CD4-positive, alpha-beta memory T cell (primary cell): ENCODE results near the gene RRP15. TPM values are rescaled to one million over a fixed set of nuclear protein-coding genes. Genes with fewer than 3 reads are reported as not detected.
A peak's percentile ranks its signal among the peaks of the same experiment; 100 is the strongest.

Source experiments
- CTCF ChIA-PET: fragments of 350-600 bp; sonication (Branson Sonifier 250); formaldehyde crosslinking; loops from one replicate; lab custom pipeline; 2021; ENCODE audit warnings: inconsistent platforms; ENCODE audit not compliant: partially characterized antibody; lab: Charles Lee
- POLR2A ChIA-PET: fragments of 350-600 bp; sonication (Branson Sonifier 250); formaldehyde crosslinking; loops from one replicate; lab custom pipeline; 2021; ENCODE audit not compliant: partially characterized antibody; lab: Charles Lee
- DNase-seq, 5 donors: peaks; one replicate each; pipeline versions ENCODE4 v3.0.0 to v3.0.0-alpha.2; 2020 to 2022; ENCODE audit warnings: mixed read lengths in 1 of 5
- H3K27ac ChIP-seq: one replicate; pipeline ENCODE4 v1.7.0; 2013; ENCODE audit warnings: low read depth, low read length
- H3K27me3 ChIP-seq: 2 replicates; pipeline ENCODE4 v1.7.0; 2013; ENCODE audit warnings: mild to moderate bottlenecking, low read length, moderate library complexity; ENCODE audit not compliant: insufficient read depth
- H3K36me3 ChIP-seq: 2 replicates; pipeline ENCODE4 v1.7.0; 2013; ENCODE audit warnings: mild to moderate bottlenecking, low read length, moderate library complexity; ENCODE audit not compliant: insufficient read depth
- H3K4me1 ChIP-seq: 2 replicates; pipeline ENCODE4 v1.7.0; 2013; ENCODE audit warnings: mild to moderate bottlenecking, low read length, moderate library complexity; ENCODE audit not compliant: insufficient read depth
- H3K4me3 ChIP-seq, 2 donors: one replicate each; pipeline ENCODE4 v1.7.0; 2013; ENCODE audit warnings: low read length in 2 of 2, mild to moderate bottlenecking in 1 of 2
- H3K9me3 ChIP-seq, 2 donors: one replicate each; pipeline ENCODE4 v1.7.0; 2013; ENCODE audit warnings: low read length in 2 of 2, control low read depth in 1 of 2; ENCODE audit not compliant: control insufficient read depth in 1 of 2
- H3K27ac Mint-ChIP-seq, 7 donors: one replicate each; pipeline ENCODE4 v1.8.0; 2020 to 2021; ENCODE audit warnings: mixed read lengths in 7 of 7, mild to moderate bottlenecking in 6 of 7, inconsistent platforms in 3 of 7, moderate library complexity in 3 of 7
- H3K27me3 Mint-ChIP-seq, 2 donors: one replicate each; pipeline ENCODE4 v1.8.0; 2020 to 2021; ENCODE audit warnings: mixed read lengths in 2 of 2
- H3K36me3 Mint-ChIP-seq, 2 donors: one replicate each; pipeline ENCODE4 v1.8.0; 2020 to 2021; ENCODE audit warnings: mixed read lengths in 2 of 2, inconsistent platforms in 1 of 2, mild to moderate bottlenecking in 1 of 2
- H3K4me1 Mint-ChIP-seq, 4 donors: one replicate each; pipeline ENCODE4 v1.8.0; 2020 to 2021; ENCODE audit warnings: mixed read lengths in 4 of 4, mild to moderate bottlenecking in 1 of 4
- H3K4me3 Mint-ChIP-seq, 8 donors: one replicate each; pipeline ENCODE4 v1.8.0; 2020 to 2021; ENCODE audit warnings: mixed read lengths in 8 of 8, mild to moderate bottlenecking in 7 of 8, moderate library complexity in 6 of 8, inconsistent platforms in 3 of 8
- H3K9me3 Mint-ChIP-seq, 8 donors: one replicate each; pipeline ENCODE4 v1.8.0; 2020 to 2021; ENCODE audit warnings: mixed read lengths in 8 of 8, mild to moderate bottlenecking in 5 of 8, inconsistent platforms in 3 of 8, moderate library complexity in 1 of 8
- intact Hi-C: fragments of 100-400 bp; cut with micrococcal nuclease; formaldehyde crosslinking; loops from one replicate; pipeline ENCODE4 v1.15.1; 2023
- polyA plus RNA-seq, 2 donors: library from polyadenylated mRNA; unstranded; fragments of 300-500 nt; fragmentation: Illumina TruSeq; gene quantifications; one replicate each; pipeline ENCODE4 v1.2.3, GENCODE V29; 2021
- total RNA-seq, 2 experiments: library from RNA; stranded (reverse); gene quantifications; one replicate each; pipeline ENCODE4 v1.2.3, GENCODE V29; 2021

The RRP15 gene
- total and polyA plus RNA-seq, 4 experiments from 2014 or later = 12.8 to 20.7 (median 15.5) TPM

DNA sequence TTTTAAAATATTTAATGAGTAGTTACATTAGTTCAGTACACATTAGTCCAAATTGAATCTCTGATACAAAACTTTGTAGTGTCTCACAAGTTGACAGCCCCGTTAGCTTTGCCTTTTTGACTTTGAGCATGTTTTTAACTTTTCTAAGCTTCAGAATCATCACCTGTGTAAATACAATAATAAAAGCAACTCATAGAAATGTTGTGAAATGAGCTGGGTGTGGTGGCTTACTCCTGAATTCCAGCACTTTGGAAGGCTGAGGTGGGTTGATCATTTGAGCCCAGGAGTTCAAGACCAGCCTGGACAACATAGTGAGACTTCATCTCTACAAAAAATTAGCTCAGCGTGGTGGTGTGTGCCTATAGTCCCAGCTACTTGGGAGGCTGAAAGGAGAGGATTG, 11.1 kb downstream of the RRP15 start:
- Mint-ChIP-seq H3K27ac (peak overlapping the region in 1 of 7 donors; percentile 71), H3K27me3 (no peaks in the 10 kb centered on the region)
- POLR2A ChIA-PET = no interaction called here

DNA sequence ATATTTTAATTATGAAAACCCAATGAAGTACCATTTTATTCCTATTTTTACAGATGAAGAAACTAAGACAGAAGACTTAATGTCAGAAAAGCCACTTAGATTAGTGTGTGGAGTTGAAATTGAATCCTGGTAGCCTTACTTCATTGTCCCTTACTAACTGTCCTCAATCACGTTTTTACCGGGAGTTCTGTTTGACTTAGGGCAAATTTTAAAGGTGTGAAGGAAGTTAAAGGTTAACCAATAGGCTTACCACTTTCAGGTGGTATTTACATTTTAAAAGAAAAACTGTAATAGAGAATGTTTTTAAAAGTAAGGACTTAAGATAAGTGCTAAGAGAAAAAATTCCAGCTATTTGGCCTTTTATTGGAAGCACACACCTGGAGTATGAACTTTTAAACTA, 12.4 kb downstream of the RRP15 start:
- Histone ChIP-seq H3K9me3 (no peaks in the 10 kb centered on the region), H3K4me1 (no peaks in the 10 kb centered on the region), H3K36me3 (peaks cover 5% of the 10 kb centered on the region), H3K27me3 (no peaks in the 10 kb centered on the region), H3K4me3 (no peak overlapping the region), H3K27ac (no peak overlapping the region)
- Mint-ChIP-seq H3K27me3 (no peaks in the 10 kb centered on the region), H3K9me3 (peaks cover 0 to 1% (median 0%) of the 10 kb centered on the region in 8 donors), H3K27ac (no peak overlapping the region), H3K4me1 (peaks cover 9 to 12% (median 11%) of the 10 kb centered on the region in 4 donors), H3K36me3 (peaks cover 7 to 29% of the 10 kb centered on the region in 2 donors), H3K4me3 (no peak overlapping the region)
- no peak for DNase-seq
- ChIA-PET POLR2A (no interaction called here), CTCF (no interaction called here)
- intact Hi-C loops = no loop called here

More for the DNA sequence above, 11.1 kb downstream of the RRP15 start:
- H3K4me3 ChIP-seq = no peak overlapping the region
- Mint-ChIP-seq H3K9me3 (peaks cover 0 to 1% (median 0%) of the 10 kb centered on the region in 8 donors), H3K36me3 (peaks cover 7 to 22% of the 10 kb centered on the region in 2 donors), H3K4me1 (peaks cover 5 to 12% (median 9%) of the 10 kb centered on the region in 4 donors), H3K4me3 (no peak overlapping the region)
- DNase-seq = no peak
- intact Hi-C loops = no loop called here
- H3K36me3 ChIP-seq = peaks cover 5% of the 10 kb centered on the region
- no peaks in the 10 kb centered on the region for H3K9me3 ChIP-seq
- CTCF ChIA-PET = interaction anchor here (0.5 to 0.6 kb wide), 2 partner anchors 346 to 1380 kb away, joined by 3 read pairs; no protein-coding TSS in a partner anchor
- no peaks in the 10 kb centered on the region for H3K27me3 ChIP-seq
- H3K27ac ChIP-seq = no peak overlapping the region
- no peaks in the 10 kb centered on the region for H3K4me1 ChIP-seq

DNA sequence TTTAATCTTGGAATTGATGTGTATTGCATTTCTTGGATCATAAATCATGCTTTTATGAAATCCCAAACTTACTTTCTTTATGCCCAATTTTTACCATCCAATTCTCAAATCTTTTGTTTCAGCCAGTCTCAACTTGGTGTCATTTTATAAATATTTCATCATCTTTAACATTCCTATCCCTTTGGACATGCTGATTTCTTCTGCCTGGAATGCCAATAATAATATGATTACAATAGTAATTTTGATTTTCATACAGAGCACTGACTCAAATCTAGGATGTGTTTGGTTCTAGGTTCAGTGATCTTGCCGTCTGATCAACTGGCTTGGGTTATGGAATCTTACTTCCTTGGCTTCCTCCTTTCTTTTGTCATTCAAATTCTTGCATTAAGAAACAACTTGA, 12.8 kb downstream of the RRP15 start:
- no peak overlapping the region for H3K27ac Mint-ChIP-seq
- CTCF ChIA-PET = interaction anchor here (1.2 kb wide), 1 partner anchor 30 kb away, joined by 3 read pairs; no protein-coding TSS in a partner anchor
- no peaks in the 10 kb centered on the region for H3K27me3 Mint-ChIP-seq
- Histone ChIP-seq H3K4me1 (no peaks in the 10 kb centered on the region), H3K36me3 (peaks cover 5% of the 10 kb centered on the region), H3K27ac (no peak overlapping the region), H3K27me3 (no peaks in the 10 kb centered on the region), H3K9me3 (no peaks in the 10 kb centered on the region), H3K4me3 (no peak overlapping the region)
- H3K4me3 Mint-ChIP-seq = no peak overlapping the region
- H3K36me3 Mint-ChIP-seq = peaks cover 7 to 30% of the 10 kb centered on the region in 2 donors
- peaks cover 0 to 1% (median 0%) of the 10 kb centered on the region in 8 donors for H3K9me3 Mint-ChIP-seq
- no peak for DNase-seq
- intact Hi-C loops = no loop called here
- POLR2A ChIA-PET = no interaction called here
- peaks cover 8 to 11% (median 10%) of the 10 kb centered on the region in 4 donors for H3K4me1 Mint-ChIP-seq

DNA sequence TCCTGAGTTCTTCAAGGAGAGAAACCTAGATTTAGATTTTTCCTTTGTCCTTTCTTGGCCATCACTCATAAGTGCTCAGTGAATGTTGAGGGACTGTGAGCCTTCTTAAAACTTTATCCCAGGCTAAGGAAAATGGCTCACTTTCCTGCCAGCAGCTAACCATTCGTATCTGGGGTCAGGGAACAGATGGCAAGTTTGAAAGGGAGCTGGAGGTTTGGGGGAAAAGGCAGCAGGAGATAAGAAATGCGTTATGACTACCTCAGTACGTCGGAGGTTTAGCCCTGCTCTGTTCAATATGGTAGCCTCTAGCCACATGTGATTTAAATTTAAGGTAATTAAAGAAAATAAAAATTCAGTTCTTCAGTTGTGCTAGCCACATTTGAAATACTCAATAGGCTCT, 13.3 kb downstream of the RRP15 start:
- Histone ChIP-seq H3K4me3 (no peak overlapping the region), H3K36me3 (peaks cover 5% of the 10 kb centered on the region), H3K27ac (no peak overlapping the region), H3K9me3 (no peaks in the 10 kb centered on the region), H3K4me1 (no peaks in the 10 kb centered on the region), H3K27me3 (no peaks in the 10 kb centered on the region)
- H3K36me3 Mint-ChIP-seq = peaks cover 7 to 30% of the 10 kb centered on the region in 2 donors
- peaks cover 0 to 1% (median 0%) of the 10 kb centered on the region in 8 donors for H3K9me3 Mint-ChIP-seq
- peaks cover 8 to 11% (median 10%) of the 10 kb centered on the region in 4 donors for H3K4me1 Mint-ChIP-seq
- H3K27me3 Mint-ChIP-seq = no peaks in the 10 kb centered on the region
- no peak for DNase-seq
- H3K4me3 Mint-ChIP-seq = no peak overlapping the region
- intact Hi-C loops = no loop called here
- POLR2A ChIA-PET = no interaction called here
- CTCF ChIA-PET = interaction anchor here (1.2 kb wide), 1 partner anchor 29 kb away, joined by 3 read pairs; no protein-coding TSS in a partner anchor
- no peak overlapping the region for H3K27ac Mint-ChIP-seq

DNA sequence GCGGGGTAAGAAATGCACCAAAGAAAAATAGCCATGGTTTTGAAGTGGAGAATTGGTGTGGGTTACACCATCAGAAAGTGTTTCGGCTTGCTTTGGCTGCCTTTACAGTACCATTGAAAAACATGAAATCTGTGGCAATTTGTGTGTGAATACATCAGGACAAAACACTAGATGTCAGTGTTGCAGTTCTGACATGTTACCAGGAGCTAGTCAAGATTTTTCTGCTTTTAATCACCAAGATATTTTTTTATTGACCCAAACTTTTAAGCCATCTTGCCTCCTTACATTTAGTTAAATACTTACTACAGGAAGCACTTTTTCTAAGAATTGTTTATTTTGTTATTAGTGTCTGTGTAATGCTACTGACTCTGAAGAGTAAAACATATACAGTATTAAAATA, 14.3 kb downstream of the RRP15 start:
- Histone ChIP-seq H3K4me1 (no peaks in the 10 kb centered on the region), H3K9me3 (no peaks in the 10 kb centered on the region), H3K27me3 (no peaks in the 10 kb centered on the region), H3K36me3 (peaks cover under 1% of the 10 kb centered on the region), H3K27ac (no peak overlapping the region), H3K4me3 (no peak overlapping the region)
- no peak overlapping the region for H3K4me3 Mint-ChIP-seq
- peaks cover 0 to 1% (median 0%) of the 10 kb centered on the region in 8 donors for H3K9me3 Mint-ChIP-seq
- ChIA-PET POLR2A (no interaction called here), CTCF (no interaction called here)
- no peak for DNase-seq
- peaks cover 8 to 11% (median 10%) of the 10 kb centered on the region in 4 donors for H3K4me1 Mint-ChIP-seq
- no peaks in the 10 kb centered on the region for H3K27me3 Mint-ChIP-seq
- no peak overlapping the region for H3K27ac Mint-ChIP-seq
- intact Hi-C loops = no loop called here
- H3K36me3 Mint-ChIP-seq = peaks cover 7 to 24% of the 10 kb centered on the region in 2 donors

DNA sequence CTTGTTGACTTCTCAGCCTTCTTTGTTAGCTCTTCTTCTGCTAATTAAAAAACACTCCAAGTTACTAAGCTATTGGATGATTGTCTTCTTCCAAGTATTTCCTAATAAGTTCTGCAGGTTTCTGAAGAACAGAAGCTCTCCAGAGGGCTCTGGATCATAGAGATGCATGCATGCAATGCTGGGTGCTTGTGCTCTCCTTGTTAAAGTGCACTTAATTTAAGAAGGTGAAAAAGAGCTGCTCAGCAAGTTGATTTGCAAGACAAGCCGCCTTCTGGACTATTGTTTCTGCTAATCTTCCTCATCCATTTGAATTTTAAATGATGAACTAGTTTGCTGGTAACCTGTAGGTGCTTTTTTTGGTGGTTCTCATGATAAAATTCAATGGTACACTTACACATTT, 16.1 kb downstream of the RRP15 start:
- no peaks in the 10 kb centered on the region for H3K4me1 ChIP-seq
- ChIA-PET POLR2A (no interaction called here), CTCF (no interaction called here)
- peaks cover 0 to 1% (median 0%) of the 10 kb centered on the region in 8 donors for H3K9me3 Mint-ChIP-seq
- H3K9me3 ChIP-seq = no peaks in the 10 kb centered on the region
- H3K27ac ChIP-seq = no peak overlapping the region
- H3K27ac Mint-ChIP-seq = no peak overlapping the region
- no peaks in the 10 kb centered on the region for H3K27me3 Mint-ChIP-seq
- H3K4me3 Mint-ChIP-seq = no peak overlapping the region
- intact Hi-C loops = no loop called here
- no peak overlapping the region for H3K4me3 ChIP-seq
- peaks cover 9 to 12% (median 11%) of the 10 kb centered on the region in 4 donors for H3K4me1 Mint-ChIP-seq
- peaks cover 5% of the 10 kb centered on the region for H3K36me3 ChIP-seq
- no peaks in the 10 kb centered on the region for H3K27me3 ChIP-seq
- no peak for DNase-seq
- H3K36me3 Mint-ChIP-seq = peaks cover 17 to 33% of the 10 kb centered on the region in 2 donors

DNA sequence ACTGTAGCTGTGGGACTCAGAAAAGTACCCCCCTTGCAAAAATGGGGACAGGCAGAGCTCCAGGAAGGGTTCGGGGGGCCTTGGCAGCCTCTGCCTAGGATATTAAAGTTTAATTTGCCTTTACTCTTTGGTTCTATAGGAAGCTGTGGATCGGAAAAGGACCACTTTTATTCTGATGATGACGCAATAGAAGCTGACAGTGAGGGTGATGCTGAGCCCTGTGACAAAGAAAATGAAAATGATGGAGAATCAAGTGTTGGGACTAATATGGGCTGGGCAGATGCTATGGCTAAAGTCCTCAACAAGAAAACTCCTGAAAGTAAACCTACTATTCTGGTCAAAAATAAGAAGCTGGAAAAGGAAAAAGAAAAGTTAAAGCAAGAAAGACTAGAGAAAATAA, 17.1 kb downstream of the RRP15 start:
- ChIA-PET POLR2A (no interaction called here), CTCF (no interaction called here)
- no peak overlapping the region for H3K27ac ChIP-seq
- intact Hi-C loops = no loop called here
- no peaks in the 10 kb centered on the region for H3K27me3 ChIP-seq
- peaks cover 6 to 12% (median 9%) of the 10 kb centered on the region in 4 donors for H3K4me1 Mint-ChIP-seq
- no peak overlapping the region for H3K4me3 ChIP-seq
- H3K9me3 Mint-ChIP-seq = peaks cover 0 to 1% (median 0%) of the 10 kb centered on the region in 8 donors
- no peaks in the 10 kb centered on the region for H3K27me3 Mint-ChIP-seq
- peak overlapping the region in 1 of 7 donors; percentile 71 for H3K27ac Mint-ChIP-seq
- H3K4me3 Mint-ChIP-seq = no peak overlapping the region
- H3K9me3 ChIP-seq = no peaks in the 10 kb centered on the region
- no peak for DNase-seq
- H3K36me3 ChIP-seq = peaks cover 5% of the 10 kb centered on the region
- H3K36me3 Mint-ChIP-seq = peaks cover 13 to 35% of the 10 kb centered on the region in 2 donors
- no peaks in the 10 kb centered on the region for H3K4me1 ChIP-seq
